Measurements from ENCODE around the gene CBFA2T3. TPM values are rescaled to one million over a fixed set of nuclear protein-coding genes. Genes with fewer than 3 reads are reported as not detected.
"Not testable (repeated sequence)": the region's sequence is repeated elsewhere in the genome, so short reads cannot be mapped to it uniquely, and the experiment has no call there.

CBFA2T3 gene
- total RNA-seq, 2 experiments from 2014 or later = not detected

- no peak for DNase-seq
- Mint-ChIP-seq H3K27me3 (ENCODE audit: low read depth) (no peaks in the 10 kb centered on the region), H3K27ac (no peak overlapping the region), H3K4me3 (no peak overlapping the region), H3K36me3 (ENCODE audit: low read depth) (no peaks in the 10 kb centered on the region), H3K9me3 (no peaks in the 10 kb centered on the region), H3K4me1 (ENCODE audit: low read depth) (no peaks in the 10 kb centered on the region)
- intact Hi-C loops (cut with micrococcal nuclease) = no loop called here
- CTCF ChIA-PET = no interaction called here
These were observed 72.2 kb downstream of the CBFA2T3 start for GRCh38 chr16:88904676-88905365.

GRCh38 chr16:88903267-88903666 lies 73.7 kb downstream of the CBFA2T3 start:
- intact Hi-C loops (cut with micrococcal nuclease) = no loop called here
- Mint-ChIP-seq H3K27me3 (ENCODE audit: low read depth) (no peaks in the 10 kb centered on the region), H3K27ac (no peak overlapping the region), H3K4me3 (no peak overlapping the region), H3K36me3 (ENCODE audit: low read depth) (no peaks in the 10 kb centered on the region), H3K4me1 (ENCODE audit: low read depth) (no peaks in the 10 kb centered on the region), H3K9me3 (no peaks in the 10 kb centered on the region)
- no peak for DNase-seq
- CTCF ChIA-PET = no interaction called here

- Mint-ChIP-seq H3K36me3 (ENCODE audit: low read depth) (no peaks in the 10 kb centered on the region), H3K27me3 (ENCODE audit: low read depth) (no peaks in the 10 kb centered on the region), H3K27ac (no peak overlapping the region), H3K4me3 (no peak overlapping the region), H3K9me3 (no peaks in the 10 kb centered on the region), H3K4me1 (ENCODE audit: low read depth) (no peaks in the 10 kb centered on the region)
- no peak for DNase-seq
- intact Hi-C loops (cut with micrococcal nuclease) = no loop called here
- CTCF ChIA-PET = no interaction called here
These were observed 74.3 kb downstream of the CBFA2T3 start for GRCh38 chr16:88902744-88903143.

GRCh38 chr16:88901718-88902337 lies 75.2 kb downstream of the CBFA2T3 start:
- H3K4me1 Mint-ChIP-seq (ENCODE audit: low read depth) = no peaks in the 10 kb centered on the region
- CTCF ChIA-PET = no interaction called here
- no peaks in the 10 kb centered on the region for H3K9me3 Mint-ChIP-seq
- no peaks in the 10 kb centered on the region for H3K36me3 Mint-ChIP-seq (ENCODE audit: low read depth)
- no peak overlapping the region for H3K4me3 Mint-ChIP-seq
- no peak overlapping the region for H3K27ac Mint-ChIP-seq
- intact Hi-C loops (cut with micrococcal nuclease) = no loop called here
- H3K27me3 Mint-ChIP-seq (ENCODE audit: low read depth) = no peaks in the 10 kb centered on the region
- no peak for DNase-seq

- intact Hi-C loops (cut with micrococcal nuclease) = no loop called here
- no peaks in the 10 kb centered on the region for H3K9me3 Mint-ChIP-seq
- no peak overlapping the region for H3K4me3 Mint-ChIP-seq
- no peaks in the 10 kb centered on the region for H3K4me1 Mint-ChIP-seq (ENCODE audit: low read depth)
- no peaks in the 10 kb centered on the region for H3K27me3 Mint-ChIP-seq (ENCODE audit: low read depth)
- H3K27ac Mint-ChIP-seq = no peak overlapping the region
- CTCF ChIA-PET = no interaction called here
- H3K36me3 Mint-ChIP-seq (ENCODE audit: low read depth) = no peaks in the 10 kb centered on the region
- no peak for DNase-seq
These were observed 76.3 kb downstream of the CBFA2T3 start for GRCh38 chr16:88900662-88901052.

GRCh38 chr16:88899901-88900661 lies 76.9 kb downstream of the CBFA2T3 start:
- CTCF ChIA-PET = no interaction called here
- no peaks in the 10 kb centered on the region for H3K27me3 Mint-ChIP-seq (ENCODE audit: low read depth)
- H3K4me3 Mint-ChIP-seq = no peak overlapping the region
- no peaks in the 10 kb centered on the region for H3K4me1 Mint-ChIP-seq (ENCODE audit: low read depth)
- H3K9me3 Mint-ChIP-seq = no peaks in the 10 kb centered on the region
- no peak overlapping the region for H3K27ac Mint-ChIP-seq
- H3K36me3 Mint-ChIP-seq (ENCODE audit: low read depth) = no peaks in the 10 kb centered on the region
- no peak for DNase-seq
- intact Hi-C loops (cut with micrococcal nuclease) = no loop called here

- Mint-ChIP-seq H3K36me3 (ENCODE audit: low read depth) (no peaks in the 10 kb centered on the region), H3K9me3 (no peaks in the 10 kb centered on the region), H3K27ac (no peak overlapping the region), H3K4me3 (no peak overlapping the region), H3K4me1 (ENCODE audit: low read depth) (no peaks in the 10 kb centered on the region), H3K27me3 (ENCODE audit: low read depth) (no peaks in the 10 kb centered on the region)
- DNase-seq = no peak
- intact Hi-C loops (cut with micrococcal nuclease) = no loop called here
- CTCF ChIA-PET = no interaction called here
These were observed 79.1 kb downstream of the CBFA2T3 start for GRCh38 chr16:88897696-88898425.

GRCh38 chr16:88896238-88897070 lies 80.6 kb downstream of the CBFA2T3 start:
- H3K9me3 Mint-ChIP-seq = no peaks in the 10 kb centered on the region
- CTCF ChIA-PET = no interaction called here
- H3K4me3 Mint-ChIP-seq = no peak overlapping the region
- H3K36me3 Mint-ChIP-seq (ENCODE audit: low read depth) = no peaks in the 10 kb centered on the region
- H3K27me3 Mint-ChIP-seq (ENCODE audit: low read depth) = no peaks in the 10 kb centered on the region
- no peak for DNase-seq
- intact Hi-C loops (cut with micrococcal nuclease) = no loop called here
- no peak overlapping the region for H3K27ac Mint-ChIP-seq
- no peaks in the 10 kb centered on the region for H3K4me1 Mint-ChIP-seq (ENCODE audit: low read depth)

- no peak for DNase-seq
- CTCF ChIA-PET = no interaction called here
- Mint-ChIP-seq H3K4me1 (ENCODE audit: low read depth) (no peaks in the 10 kb centered on the region), H3K4me3 (no peak overlapping the region), H3K27me3 (ENCODE audit: low read depth) (no peaks in the 10 kb centered on the region), H3K27ac (no peak overlapping the region), H3K36me3 (ENCODE audit: low read depth) (no peaks in the 10 kb centered on the region), H3K9me3 (no peaks in the 10 kb centered on the region)
- intact Hi-C loops (cut with micrococcal nuclease) = no loop called here
These were observed 81.7 kb downstream of the CBFA2T3 start for GRCh38 chr16:88895335-88895734.

- H3K9me3 Mint-ChIP-seq = no peaks in the 10 kb centered on the region
- H3K27me3 Mint-ChIP-seq (ENCODE audit: low read depth) = no peaks in the 10 kb centered on the region
- H3K36me3 Mint-ChIP-seq (ENCODE audit: low read depth) = no peaks in the 10 kb centered on the region
- no peak overlapping the region for H3K27ac Mint-ChIP-seq
- intact Hi-C loops (cut with micrococcal nuclease) = no loop called here
- H3K4me1 Mint-ChIP-seq (ENCODE audit: low read depth) = no peaks in the 10 kb centered on the region
- H3K4me3 Mint-ChIP-seq = no peak overlapping the region
- CTCF ChIA-PET = no interaction called here
- DNase-seq = no peak
These were observed 82.2 kb downstream of the CBFA2T3 start for GRCh38 chr16:88894681-88895300.

GRCh38 chr16:88894266-88894665 lies 82.7 kb downstream of the CBFA2T3 start:
- DNase-seq; H3K36me3 Mint-ChIP-seq (ENCODE audit: low read depth); intact Hi-C loops (cut with micrococcal nuclease); H3K9me3 Mint-ChIP-seq; H3K4me3 Mint-ChIP-seq; CTCF ChIA-PET; H3K27me3 Mint-ChIP-seq (ENCODE audit: low read depth); H3K4me1 Mint-ChIP-seq (ENCODE audit: low read depth); H3K27ac Mint-ChIP-seq: not testable (repeated sequence)
